Measurements from ENCODE around the gene KCND2.

The KCND2 gene

DNA sequence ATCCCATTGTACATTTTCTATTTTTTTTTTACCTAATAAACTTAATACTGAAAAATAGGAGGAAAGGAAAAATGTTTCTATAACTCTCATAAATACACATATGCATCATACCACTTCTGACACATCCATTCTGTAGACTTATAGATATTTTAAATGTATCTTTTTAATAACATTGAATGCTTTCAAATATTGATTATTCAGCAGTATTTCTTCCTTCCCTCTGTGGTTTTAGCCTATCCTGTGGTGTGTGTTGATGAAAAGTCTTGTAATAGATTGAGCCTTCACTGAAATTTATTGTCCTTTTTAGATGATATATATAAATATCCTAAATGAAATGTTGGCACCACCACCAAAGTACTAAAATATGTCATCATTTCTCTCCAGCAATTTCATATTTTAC, 366.9 kb downstream of the KCND2 start:
- no peak for TF ChIP-seq CTCF (IDR thresholded peaks at IDR 0.05; ENCODE audit: low read depth, low read length)
- no peak overlapping the region for H3K4me3 ChIP-seq (ENCODE audit: low read depth, low read length)

GRCh38 chr7:120645966-120646365, 373.0 kb downstream of the KCND2 start:
- TF ChIP-seq CTCF (IDR thresholded peaks at IDR 0.05; ENCODE audit: low read depth, low read length) = no peak
- no peak overlapping the region for H3K4me3 ChIP-seq (ENCODE audit: low read depth, low read length)

- H3K4me3 ChIP-seq (ENCODE audit: low read depth, low read length) = no peak overlapping the region
- no peak for TF ChIP-seq CTCF (IDR thresholded peaks at IDR 0.05; ENCODE audit: low read depth, low read length)
These were observed 381.3 kb downstream of the KCND2 start for GRCh38 chr7:120654241-120654640.

- TF ChIP-seq CTCF (IDR thresholded peaks at IDR 0.05; ENCODE audit: low read depth, low read length) = no peak
- H3K4me3 ChIP-seq (ENCODE audit: low read depth, low read length) = no peak overlapping the region
These were observed 385.5 kb downstream of the KCND2 start for GRCh38 chr7:120658516-120658915.

DNA sequence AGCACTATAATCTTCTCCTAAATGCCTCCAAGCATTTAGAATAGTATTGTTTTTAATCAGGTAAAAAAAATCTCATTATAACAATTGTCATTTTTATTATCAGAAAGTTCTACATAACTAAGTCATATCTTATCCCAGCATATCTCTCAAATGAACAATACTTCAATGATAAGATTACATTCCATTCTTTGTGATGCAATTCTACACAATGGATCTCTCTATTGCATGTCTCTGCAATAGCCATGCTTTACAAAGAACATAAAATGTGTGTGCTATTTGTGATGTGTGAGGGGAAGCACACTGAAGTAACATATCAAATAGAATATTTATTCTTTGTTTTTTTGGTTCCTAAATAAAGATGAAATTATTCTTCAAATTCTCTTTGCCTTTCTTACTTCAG, 389.3 kb downstream of the KCND2 start:
- H3K4me3 ChIP-seq (ENCODE audit: low read depth, low read length) = no peak overlapping the region
- no peak for TF ChIP-seq CTCF (IDR thresholded peaks at IDR 0.05; ENCODE audit: low read depth, low read length)

- H3K4me3 ChIP-seq (ENCODE audit: low read depth, low read length) = no peak overlapping the region
- no peak for TF ChIP-seq CTCF (IDR thresholded peaks at IDR 0.05; ENCODE audit: low read depth, low read length)
These were observed 392.1 kb downstream of the KCND2 start for GRCh38 chr7:120665068-120665467.

DNA sequence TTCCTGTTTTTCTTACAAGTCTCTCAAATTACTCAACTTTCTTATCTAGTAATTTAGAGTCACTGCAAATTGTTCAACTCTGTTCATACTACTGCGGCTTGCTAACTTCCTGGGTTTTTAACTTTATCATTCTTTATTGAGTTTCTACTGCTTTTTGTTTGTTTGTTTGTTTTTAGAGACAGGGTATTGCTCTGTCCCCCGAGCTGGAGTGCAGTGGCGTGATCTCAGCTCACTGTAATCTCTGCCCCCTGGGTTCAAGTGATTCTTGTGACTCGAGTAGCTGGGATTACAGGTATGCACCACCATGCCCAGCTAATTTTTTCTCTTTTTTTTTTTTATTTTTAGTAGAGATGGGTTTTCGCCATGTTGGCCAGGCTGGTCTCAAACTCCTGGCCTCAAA, 402.1 kb downstream of the KCND2 start:
- H3K4me3 ChIP-seq (ENCODE audit: low read depth, low read length) = no peak overlapping the region
- TF ChIP-seq CTCF (IDR thresholded peaks at IDR 0.05; ENCODE audit: low read depth, low read length) = no peak
